A673 (cell line): Measurements from ENCODE around the gene PTPRK.

ENCODE experiments used
- CTCF ChIP-seq: fragments of 300-800, 200-600 bp; sonication (generic); conservative IDR thresholded peaks from 2 replicates; pipeline ENCODE4 v1.5.1; 2017; ENCODE audit warnings: low read depth, mild to moderate bottlenecking, antibody characterized with exemption, low read length, moderate library complexity, mixed read lengths
- EZH2 ChIP-seq: fragments of 200-600 bp; sonication (generic); IDR thresholded peaks from 2 replicates; pipeline ENCODE4 v1.6.1; 2017; ENCODE audit warnings: borderline replicate concordance, low read depth, mild to moderate bottlenecking, mixed read lengths, antibody characterized with exemption, low read length; ENCODE audit not compliant: poor library complexity, severe bottlenecking

- no peak for TF ChIP-seq CTCF
- no peak for TF ChIP-seq EZH2
Observed at GRCh38 chr6:128121610-128122009, 398.8 kb downstream of the PTPRK start.
